ENCODE results near the gene KIF26B. TPM values are rescaled to one million over a fixed set of nuclear protein-coding genes. Genes with fewer than 3 reads are reported as not detected.

The KIF26B gene
- total RNA-seq, 3 donors from 2014 or later = 0.14 to 3.2 (median 0.39) TPM

GRCh38 chr1:245258271-245258920, 103.6 kb downstream of the KIF26B start:
- Histone ChIP-seq H3K36me3 (ENCODE audit: low read depth) (no peaks in the 10 kb centered on the region), H3K9me3 (no peaks in the 10 kb centered on the region), H3K4me1 (ENCODE audit: low read depth) (peaks cover 7% of the 10 kb centered on the region), H3K4me3 (no peak overlapping the region)
- DNase-seq = peak in 1 of 3 donors; percentile 63
- ATAC-seq = peak; percentile 81
- intact Hi-C loops (cut with DNase I, micrococcal nuclease) = no loop called here
- TF ChIP-seq CTCF (IDR thresholded peaks at IDR 0.05) = no peak

GRCh38 chr1:245260110-245260882, 105.5 kb downstream of the KIF26B start:
- Histone ChIP-seq H3K4me1 (ENCODE audit: low read depth) (peaks cover 7% of the 10 kb centered on the region), H3K4me3 (no peak overlapping the region), H3K9me3 (no peaks in the 10 kb centered on the region), H3K36me3 (ENCODE audit: low read depth) (no peaks in the 10 kb centered on the region)
- no peak for TF ChIP-seq CTCF (IDR thresholded peaks at IDR 0.05)
- intact Hi-C loops (cut with DNase I, micrococcal nuclease) = no loop called here
- peak; percentile 61 for ATAC-seq
- DNase-seq = no peak

GRCh38 chr1:245260883-245261282, 106.1 kb downstream of the KIF26B start:
- Histone ChIP-seq H3K4me3 (no peak overlapping the region), H3K36me3 (ENCODE audit: low read depth) (no peaks in the 10 kb centered on the region), H3K9me3 (no peaks in the 10 kb centered on the region), H3K4me1 (ENCODE audit: low read depth) (peaks cover 7% of the 10 kb centered on the region)
- no peak for TF ChIP-seq CTCF (IDR thresholded peaks at IDR 0.05)
- intact Hi-C loops (cut with DNase I, micrococcal nuclease) = no loop called here
- ATAC-seq (no peak), DNase-seq (no peak)

GRCh38 chr1:245261786-245262185, 107.0 kb downstream of the KIF26B start:
- no peak for TF ChIP-seq CTCF (IDR thresholded peaks at IDR 0.05)
- DNase-seq (no peak), ATAC-seq (no peak)
- Histone ChIP-seq H3K36me3 (ENCODE audit: low read depth) (no peaks in the 10 kb centered on the region), H3K4me3 (no peak overlapping the region), H3K4me1 (ENCODE audit: low read depth) (peaks cover 7% of the 10 kb centered on the region), H3K9me3 (no peaks in the 10 kb centered on the region)
- intact Hi-C loops (cut with DNase I, micrococcal nuclease) = no loop called here

- Histone ChIP-seq H3K4me3 (no peak overlapping the region), H3K9me3 (no peaks in the 10 kb centered on the region), H3K36me3 (ENCODE audit: low read depth) (no peaks in the 10 kb centered on the region), H3K4me1 (ENCODE audit: low read depth) (no peaks in the 10 kb centered on the region)
- no peak for TF ChIP-seq CTCF (IDR thresholded peaks at IDR 0.05)
- no peak for DNase-seq
- ATAC-seq = no peak
- intact Hi-C loops (cut with DNase I, micrococcal nuclease) = no loop called here
Observed at GRCh38 chr1:245263529-245264095, 108.8 kb downstream of the KIF26B start.
